Measurements from ENCODE around the gene ACSL5.

Gene ACSL5

GRCh38 chr10:112353046-112353445, 20.9 kb upstream of the ACSL5 start:
- no peak overlapping the region for H3K27ac ChIP-seq (ENCODE audit: low read depth, low read length)
- no peaks in the 10 kb centered on the region for H3K36me3 ChIP-seq (ENCODE audit: insufficient read depth, low read length)
- H3K4me1 ChIP-seq (ENCODE audit: insufficient read depth, low read length): no peaks in the 10 kb centered on the region
- H3K27me3 ChIP-seq (ENCODE audit: control insufficient read depth in 1 of 2, insufficient read depth in 2 of 2, low read length in 2 of 2): no peaks in the 10 kb centered on the region
- no peak overlapping the region for H3K4me3 ChIP-seq (ENCODE audit: low read depth in 1 of 2, low read length in 2 of 2)
- no peak overlapping the region for H3K9ac ChIP-seq (ENCODE audit: low read length)
- no peaks in the 10 kb centered on the region for H3K9me3 ChIP-seq (ENCODE audit: low read length)

- no peak overlapping the region for H3K4me3 ChIP-seq (ENCODE audit: low read depth in 1 of 2, low read length in 2 of 2)
- H3K4me1 ChIP-seq (ENCODE audit: insufficient read depth, low read length): no peaks in the 10 kb centered on the region
- H3K27me3 ChIP-seq (ENCODE audit: control insufficient read depth in 1 of 2, insufficient read depth in 2 of 2, low read length in 2 of 2): no peaks in the 10 kb centered on the region
- no peak overlapping the region for H3K27ac ChIP-seq (ENCODE audit: low read depth, low read length)
- H3K9me3 ChIP-seq (ENCODE audit: low read length): no peaks in the 10 kb centered on the region
- no peaks in the 10 kb centered on the region for H3K36me3 ChIP-seq (ENCODE audit: insufficient read depth, low read length)
- no peak overlapping the region for H3K9ac ChIP-seq (ENCODE audit: low read length)
Measured at GRCh38 chr10:112356686-112357085, 17.2 kb upstream of the ACSL5 start.

- Histone ChIP-seq H3K4me1 (ENCODE audit: insufficient read depth, low read length) (peaks cover 7% of the 10 kb centered on the region), H3K9me3 (ENCODE audit: low read length) (no peaks in the 10 kb centered on the region), H3K27me3 (ENCODE audit: control insufficient read depth in 1 of 2, insufficient read depth in 2 of 2, low read length in 2 of 2) (no peaks in the 10 kb centered on the region), H3K4me3 (ENCODE audit: low read depth in 1 of 2, low read length in 2 of 2) (no peak overlapping the region), H3K9ac (ENCODE audit: low read length) (no peak overlapping the region), H3K36me3 (ENCODE audit: insufficient read depth, low read length) (no peaks in the 10 kb centered on the region), H3K27ac (ENCODE audit: low read depth, low read length) (no peak overlapping the region)
Measured at GRCh38 chr10:112359606-112360307, 14.2 kb upstream of the ACSL5 start.

- no peaks in the 10 kb centered on the region for H3K27me3 ChIP-seq (ENCODE audit: control insufficient read depth in 1 of 2, insufficient read depth in 2 of 2, low read length in 2 of 2)
- peaks cover 7% of the 10 kb centered on the region for H3K4me1 ChIP-seq (ENCODE audit: insufficient read depth, low read length)
- H3K4me3 ChIP-seq (ENCODE audit: low read depth in 1 of 2, low read length in 2 of 2): no peak overlapping the region
- no peaks in the 10 kb centered on the region for H3K36me3 ChIP-seq (ENCODE audit: insufficient read depth, low read length)
- no peak overlapping the region for H3K9ac ChIP-seq (ENCODE audit: low read length)
- no peak overlapping the region for H3K27ac ChIP-seq (ENCODE audit: low read depth, low read length)
- no peaks in the 10 kb centered on the region for H3K9me3 ChIP-seq (ENCODE audit: low read length)
Measured at GRCh38 chr10:112360308-112361270, 13.3 kb upstream of the ACSL5 start.

GRCh38 chr10:112361951-112362751, 11.8 kb upstream of the ACSL5 start:
- Histone ChIP-seq H3K27ac (ENCODE audit: low read depth, low read length) (no peak overlapping the region), H3K27me3 (ENCODE audit: control insufficient read depth in 1 of 2, insufficient read depth in 2 of 2, low read length in 2 of 2) (no peaks in the 10 kb centered on the region), H3K4me3 (ENCODE audit: low read depth in 1 of 2, low read length in 2 of 2) (no peak overlapping the region), H3K4me1 (ENCODE audit: insufficient read depth, low read length) (peaks cover 7% of the 10 kb centered on the region), H3K36me3 (ENCODE audit: insufficient read depth, low read length) (no peaks in the 10 kb centered on the region), H3K9me3 (ENCODE audit: low read length) (no peaks in the 10 kb centered on the region), H3K9ac (ENCODE audit: low read length) (no peak overlapping the region)

GRCh38 chr10:112362833-112363232, 11.1 kb upstream of the ACSL5 start:
- Histone ChIP-seq H3K36me3 (ENCODE audit: insufficient read depth, low read length) (no peaks in the 10 kb centered on the region), H3K9ac (ENCODE audit: low read length) (no peak overlapping the region), H3K9me3 (ENCODE audit: low read length) (no peaks in the 10 kb centered on the region), H3K4me1 (ENCODE audit: insufficient read depth, low read length) (peaks cover 7% of the 10 kb centered on the region), H3K27me3 (ENCODE audit: control insufficient read depth in 1 of 2, insufficient read depth in 2 of 2, low read length in 2 of 2) (no peaks in the 10 kb centered on the region), H3K27ac (ENCODE audit: low read depth, low read length) (no peak overlapping the region), H3K4me3 (ENCODE audit: low read depth in 1 of 2, low read length in 2 of 2) (no peak overlapping the region)

GRCh38 chr10:112363696-112364688, 9.9 kb upstream of the ACSL5 start:
- Histone ChIP-seq H3K27ac (ENCODE audit: low read depth, low read length) (no peak overlapping the region), H3K4me1 (ENCODE audit: insufficient read depth, low read length) (peaks cover 7% of the 10 kb centered on the region), H3K27me3 (ENCODE audit: control insufficient read depth in 1 of 2, insufficient read depth in 2 of 2, low read length in 2 of 2) (no peaks in the 10 kb centered on the region)

GRCh38 chr10:112365014-112365432, 8.9 kb upstream of the ACSL5 start:
- H3K27ac ChIP-seq (ENCODE audit: low read depth, low read length): no peak overlapping the region
- H3K9ac ChIP-seq (ENCODE audit: low read length): no peak overlapping the region
- no peaks in the 10 kb centered on the region for H3K9me3 ChIP-seq (ENCODE audit: low read length)
- H3K4me3 ChIP-seq (ENCODE audit: low read depth in 1 of 2, low read length in 2 of 2): no peak overlapping the region
- H3K36me3 ChIP-seq (ENCODE audit: insufficient read depth, low read length): no peaks in the 10 kb centered on the region
- peaks cover 7% of the 10 kb centered on the region for H3K4me1 ChIP-seq (ENCODE audit: insufficient read depth, low read length)
- H3K27me3 ChIP-seq (ENCODE audit: control insufficient read depth in 1 of 2, insufficient read depth in 2 of 2, low read length in 2 of 2): no peaks in the 10 kb centered on the region

More at GRCh38 chr10:112363696-112364688, 9.9 kb upstream of the ACSL5 start:
- no peaks in the 10 kb centered on the region for H3K36me3 ChIP-seq (ENCODE audit: insufficient read depth, low read length)
- H3K9me3 ChIP-seq (ENCODE audit: low read length): no peaks in the 10 kb centered on the region
- no peak overlapping the region for H3K9ac ChIP-seq (ENCODE audit: low read length)
- no peak overlapping the region for H3K4me3 ChIP-seq (ENCODE audit: low read depth in 1 of 2, low read length in 2 of 2)

- Histone ChIP-seq H3K4me3 (ENCODE audit: low read depth in 1 of 2, low read length in 2 of 2) (no peak overlapping the region), H3K36me3 (ENCODE audit: insufficient read depth, low read length) (no peaks in the 10 kb centered on the region), H3K27ac (ENCODE audit: low read depth, low read length) (no peak overlapping the region), H3K9ac (ENCODE audit: low read length) (no peak overlapping the region), H3K9me3 (ENCODE audit: low read length) (no peaks in the 10 kb centered on the region), H3K4me1 (ENCODE audit: insufficient read depth, low read length) (peaks cover 7% of the 10 kb centered on the region), H3K27me3 (ENCODE audit: control insufficient read depth in 1 of 2, insufficient read depth in 2 of 2, low read length in 2 of 2) (no peaks in the 10 kb centered on the region)
Measured at GRCh38 chr10:112365451-112365850, 8.5 kb upstream of the ACSL5 start.

GRCh38 chr10:112366992-112367391, 6.9 kb upstream of the ACSL5 start:
- H3K4me3 ChIP-seq (ENCODE audit: low read depth in 1 of 2, low read length in 2 of 2): no peak overlapping the region
- H3K27me3 ChIP-seq (ENCODE audit: control insufficient read depth in 1 of 2, insufficient read depth in 2 of 2, low read length in 2 of 2): no peaks in the 10 kb centered on the region
- no peak overlapping the region for H3K9ac ChIP-seq (ENCODE audit: low read length)
- peaks cover 7% of the 10 kb centered on the region for H3K4me1 ChIP-seq (ENCODE audit: insufficient read depth, low read length)
- no peaks in the 10 kb centered on the region for H3K36me3 ChIP-seq (ENCODE audit: insufficient read depth, low read length)
- H3K27ac ChIP-seq (ENCODE audit: low read depth, low read length): no peak overlapping the region
- H3K9me3 ChIP-seq (ENCODE audit: low read length): no peaks in the 10 kb centered on the region
